ENCODE data around the gene IRF9.

Gene IRF9

GRCh38 chr14:24179294-24179960 is 18.4 kb downstream of the IRF9 start:
- DNase-seq, result no peak

- DNase-seq, result no peak
Observed at GRCh38 chr14:24179961-24180796, 19.1 kb downstream of the IRF9 start.

DNA sequence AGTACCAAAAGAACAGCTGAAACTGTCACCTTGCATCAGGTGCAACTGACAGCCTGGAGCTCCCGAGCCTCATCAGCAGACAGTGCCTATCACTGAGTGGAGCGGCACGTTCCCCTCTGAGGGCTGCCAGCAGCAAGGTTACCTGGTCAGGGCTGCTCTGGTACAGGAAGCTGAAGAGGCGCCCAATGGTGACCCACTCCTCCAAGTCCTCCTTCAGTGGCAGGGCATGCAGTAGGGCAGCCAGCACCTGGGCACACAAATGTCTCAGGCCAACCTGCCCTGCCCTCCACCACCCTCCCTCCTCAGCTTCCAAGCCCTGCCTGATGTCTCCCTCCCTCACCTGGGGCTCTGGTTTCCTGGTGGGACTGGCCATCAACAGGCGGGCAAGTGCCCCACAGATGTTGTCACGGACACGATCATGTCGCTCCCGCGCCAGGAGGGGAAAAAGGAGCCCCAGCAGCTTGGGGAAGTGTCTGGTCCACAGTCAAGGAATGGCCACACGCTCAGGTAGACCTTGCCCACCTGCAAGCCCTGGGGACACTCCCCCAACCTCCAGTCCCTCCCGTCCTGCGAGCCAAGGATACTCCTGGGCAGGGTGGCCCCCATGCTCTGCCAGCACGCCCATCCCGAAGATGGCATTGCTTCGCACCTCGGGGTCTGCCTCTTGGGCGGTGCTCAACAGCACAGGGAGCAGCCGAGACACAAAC is 20.5 kb downstream of the IRF9 start:
- DNase-seq, result no peak

DNA sequence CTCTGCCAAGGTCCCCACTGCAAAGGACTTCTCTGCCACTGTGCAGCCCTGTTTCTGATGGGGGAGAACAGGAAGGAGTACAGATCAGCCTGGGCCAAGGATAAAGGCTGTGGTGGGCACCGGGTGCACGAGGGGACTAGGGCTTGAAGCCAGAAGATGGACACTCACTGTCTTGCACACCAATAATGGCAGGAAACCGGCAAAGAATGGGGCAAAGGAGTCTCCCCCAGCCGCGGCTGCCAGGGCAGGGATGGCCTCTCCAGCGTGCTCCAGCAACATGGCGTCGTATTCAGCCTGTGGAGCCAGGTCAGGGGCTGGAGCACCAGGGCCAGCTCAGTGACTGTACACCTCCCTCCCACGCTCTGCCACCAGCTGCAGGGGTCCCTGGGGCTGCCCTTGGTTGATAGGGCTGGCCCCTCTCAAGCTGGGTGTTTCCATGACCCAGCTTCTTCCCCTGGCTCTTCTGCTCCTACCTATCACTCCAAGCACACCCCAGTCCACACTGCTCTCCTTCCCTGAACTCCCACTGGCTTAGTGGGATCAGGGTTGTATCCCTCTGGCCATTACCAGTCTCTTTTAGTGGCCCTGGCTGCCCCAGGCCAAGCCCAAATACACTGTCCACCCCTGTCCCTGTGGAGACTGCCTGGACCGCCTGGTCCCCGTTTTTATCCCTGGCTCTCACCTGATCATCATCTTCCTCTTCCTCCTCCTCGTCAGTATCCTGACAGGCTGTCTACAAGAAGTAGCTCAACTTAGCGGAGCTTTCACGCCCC is 21.2 kb downstream of the IRF9 start:
- no peak for DNase-seq

DNA sequence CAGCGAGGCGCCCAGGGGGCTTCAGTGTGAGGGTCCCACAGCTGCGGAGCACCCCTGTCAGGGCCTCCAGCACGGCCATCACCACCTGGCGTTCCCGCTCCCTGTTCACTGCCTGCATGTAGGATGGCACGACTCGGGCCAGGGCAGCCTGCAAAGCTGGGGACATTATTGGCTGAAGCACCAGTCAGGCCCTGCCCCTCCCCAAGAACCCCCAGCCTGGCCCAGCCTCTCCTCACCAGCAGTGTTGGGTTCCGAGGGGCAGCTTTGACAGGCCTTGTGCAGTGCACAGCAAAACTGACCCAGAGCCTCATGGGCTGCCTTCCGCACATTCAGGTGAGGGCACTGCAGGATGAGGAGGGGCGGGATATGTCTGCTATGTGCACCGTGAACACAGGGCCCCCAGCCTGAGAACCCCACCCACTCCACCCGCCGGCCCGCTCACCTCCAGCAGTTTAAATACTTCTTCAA is 22.0 kb downstream of the IRF9 start:
- no peak for DNase-seq

DNA sequence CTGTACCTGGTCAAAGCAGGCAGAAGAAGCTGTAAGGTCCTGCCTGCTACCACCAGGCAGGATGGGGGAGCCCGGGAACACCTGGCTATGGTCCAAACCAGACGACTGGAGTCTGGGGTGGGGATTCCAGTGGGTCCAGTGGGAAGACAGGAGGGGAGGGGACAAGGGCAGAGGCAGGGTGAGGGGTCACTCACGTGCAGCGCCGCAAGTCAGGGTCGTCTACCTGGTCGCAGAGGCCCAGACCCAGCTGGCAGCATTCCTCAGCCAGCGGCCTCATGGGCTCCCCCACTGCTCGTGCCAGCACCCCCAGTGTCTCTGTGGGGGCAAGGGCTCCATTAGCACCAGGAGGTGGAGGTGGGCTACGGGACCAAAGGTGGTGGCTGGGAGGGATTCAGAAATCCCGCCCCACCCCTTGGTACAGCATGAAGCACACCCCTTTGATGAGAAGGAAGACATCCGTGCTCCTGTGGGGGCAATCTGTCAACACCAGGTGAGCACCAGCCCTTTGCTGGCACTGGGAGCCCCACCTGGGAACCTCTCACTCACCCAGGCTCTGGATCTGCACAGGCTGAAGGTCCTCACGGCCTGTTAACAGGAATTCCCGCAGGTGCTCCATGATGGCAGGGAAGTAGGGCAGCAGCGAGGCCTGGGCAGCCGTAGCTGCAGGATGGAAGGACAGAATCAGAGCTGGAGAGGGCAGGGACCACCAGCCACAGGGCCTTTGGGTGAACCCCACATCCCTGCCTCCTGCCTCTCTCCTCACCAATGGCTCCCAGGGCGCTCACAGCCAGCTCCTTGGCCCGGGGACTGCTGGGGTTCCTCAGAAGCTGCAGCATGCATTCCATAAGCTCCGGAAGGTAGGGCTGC is 23.3 kb downstream of the IRF9 start:
- no peak for DNase-seq

GRCh38 chr14:24185026-24185425 is 24.0 kb downstream of the IRF9 start:
- no peak for DNase-seq

- DNase-seq, result no peak
Observed at GRCh38 chr14:24185741-24186140, 24.7 kb downstream of the IRF9 start.

DNA sequence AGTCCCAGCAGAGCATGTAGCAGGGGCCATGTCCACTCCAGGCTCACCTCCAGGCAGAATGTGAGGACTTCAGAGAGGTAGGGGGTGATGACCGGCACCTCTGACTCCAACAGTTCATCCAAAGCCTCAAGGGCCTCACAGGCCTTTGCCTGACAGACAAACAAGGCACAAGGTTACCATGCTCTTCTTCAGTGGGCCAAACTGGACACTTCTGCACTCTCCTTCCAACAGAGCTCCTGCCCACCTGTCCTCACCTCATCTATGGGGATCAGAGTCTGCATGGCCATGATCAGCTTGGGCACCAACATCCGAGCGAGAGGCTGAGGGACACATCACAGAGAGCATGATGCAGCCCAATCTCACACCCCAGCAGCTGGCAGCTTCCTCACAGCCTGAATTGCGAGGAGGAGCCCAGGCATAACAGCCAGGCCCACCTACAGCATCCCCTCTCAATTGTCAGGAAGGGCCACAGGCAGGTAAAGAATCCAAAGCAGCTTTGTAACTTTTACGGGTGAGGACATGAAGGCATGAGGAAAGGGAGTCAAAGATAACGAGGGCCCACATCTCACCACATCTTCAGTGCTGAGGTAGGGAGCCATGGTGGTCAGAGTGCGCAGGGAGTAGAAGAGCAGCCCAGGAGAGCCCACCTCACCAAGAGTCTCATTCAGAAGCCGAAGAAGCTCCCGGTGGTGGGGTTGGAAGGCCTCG is 25.9 kb downstream of the IRF9 start:
- DNase-seq, result no peak

DNA sequence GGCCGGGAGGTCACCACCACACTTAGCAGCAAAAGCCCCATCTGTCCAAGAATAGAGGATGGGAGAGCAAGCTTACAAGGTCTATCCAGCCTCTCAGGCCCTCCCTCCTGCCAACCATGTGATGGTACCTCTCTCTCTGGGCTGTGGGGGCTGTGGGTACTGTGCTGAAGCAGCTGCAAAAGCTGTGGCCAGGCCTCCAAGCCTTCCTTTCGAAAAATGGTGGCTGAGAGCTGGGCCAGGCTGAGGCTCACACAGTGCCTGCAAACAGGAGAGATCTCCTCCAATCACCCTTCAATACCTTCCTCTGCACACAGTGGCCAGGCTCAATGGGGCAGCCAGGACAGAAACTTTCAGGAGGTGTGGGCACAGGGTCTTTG is 26.5 kb downstream of the IRF9 start:
- no peak for DNase-seq

GRCh38 chr14:24188251-24189058 is 27.4 kb downstream of the IRF9 start, which contains the start of gene IPO4:
TSS of gene IPO4 (minus strand) at chr14:24188816. CDS start at chr14:24188787, 29 bp downstream.
- DNase-seq, result peak; percentile 97

- no peak for DNase-seq
Observed at GRCh38 chr14:24189059-24189375, 28.0 kb downstream of the IRF9 start.

GRCh38 chr14:24189460-24189859 is 28.4 kb downstream of the IRF9 start:
- DNase-seq, result no peak

DNA sequence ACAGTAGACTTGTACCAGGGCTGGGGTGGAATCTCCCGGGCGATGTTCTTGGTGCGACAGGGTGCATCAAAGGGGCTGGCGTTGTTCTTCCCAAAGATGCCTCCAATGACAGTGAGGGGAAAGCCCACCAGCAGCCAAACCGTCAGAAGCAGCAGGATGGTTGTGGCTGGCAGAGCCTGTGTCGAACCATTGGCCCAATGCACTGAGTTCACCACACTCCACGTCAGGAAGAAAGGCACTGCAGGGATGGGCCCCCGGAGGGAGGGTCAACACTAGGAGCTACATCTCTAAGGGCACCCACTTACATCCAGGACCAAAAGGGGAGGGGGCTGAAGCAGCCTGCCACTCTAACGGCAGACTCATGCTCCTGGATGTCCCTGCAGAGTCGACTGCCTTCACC is 29.4 kb downstream of the IRF9 start:
- DNase-seq, result no peak

DNA sequence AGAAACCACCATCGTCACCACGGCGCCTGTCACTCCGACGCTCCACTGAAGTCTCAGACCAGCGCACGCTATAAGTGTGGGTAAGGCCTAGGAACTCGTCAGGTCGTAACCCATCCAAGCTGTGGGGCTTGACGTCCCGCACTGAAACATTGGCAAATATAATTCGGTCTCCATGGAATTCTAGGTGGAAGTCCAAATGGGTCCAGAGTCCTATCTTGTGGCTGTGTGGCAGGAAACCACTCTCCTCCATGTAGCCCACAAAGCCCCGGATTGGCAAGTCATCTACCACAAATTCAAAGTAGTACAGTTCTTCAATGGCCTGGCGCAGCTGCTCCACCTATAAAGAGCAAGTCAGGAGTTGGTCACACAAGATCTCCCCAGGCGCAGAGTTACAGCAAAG is 31.9 kb downstream of the IRF9 start:
- DNase-seq, result no peak

- no peak for DNase-seq
Observed at GRCh38 chr14:24194186-24194872, 33.3 kb downstream of the IRF9 start.

DNA sequence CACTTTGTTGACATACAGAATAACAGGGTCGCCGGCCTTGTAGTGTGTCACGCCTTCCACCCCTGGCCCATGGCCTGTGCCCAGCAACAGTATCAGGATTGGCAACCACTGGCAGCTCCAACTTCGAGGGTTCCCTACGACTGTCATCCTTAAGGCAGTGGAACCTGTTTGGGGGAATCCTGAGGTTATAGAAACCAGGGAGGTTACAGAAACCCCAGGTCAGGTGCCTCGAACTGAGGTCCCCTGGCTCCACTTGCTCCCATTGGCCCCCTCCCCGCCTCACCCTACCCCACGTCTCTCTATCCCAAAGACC is 33.8 kb downstream of the IRF9 start:
- no peak for DNase-seq

GRCh38 chr14:24195186-24196070 is 34.4 kb downstream of the IRF9 start, which contains the start of gene TM9SF1:
TSS of gene TM9SF1 (minus strand) at chr14:24195441. CDS start at chr14:24195019, 422 bp downstream.
- DNase-seq, result peak; percentile 90

Measured in activated CD4-positive, alpha-beta T cell treated with anti-CD3 and anti-CD28 coated beads for 48 hours (primary cell).